Inflammatory macrophage treated with lipopolysaccharide for 1 hour (primary cell): ENCODE measurements around the gene ANKRD17.

Source experiments
- DNase-seq, 2 donors: peaks; one replicate each; pipeline ENCODE4 v3.0.0-alpha.2; 2020 to 2022

Gene ANKRD17

GRCh38 chr4:73034896-73035295 lies 223.7 kb downstream of the ANKRD17 start:
- no peak for DNase-seq

- peak; percentile 6 to 7 for DNase-seq
These were observed 230.0 kb downstream of the ANKRD17 start for GRCh38 chr4:73028621-73029020.
